Neural cell (in vitro differentiated cells): ENCODE results near the gene PTBP2. TPM values are rescaled to one million over a fixed set of nuclear protein-coding genes. Genes with fewer than 3 reads are reported as not detected.

Experiments
- H2AFZ ChIP-seq: fragments of 200-600, 300-800 bp; sonication (generic), shearing (Covaris generic); 2 replicates; pipeline ENCODE4 v1.6.0; 2014; ENCODE audit warnings: low read depth, mild to moderate bottlenecking, antibody characterized with exemption, low read length, moderate library complexity
- H3F3A ChIP-seq: fragments of 200-600 bp; shearing (Covaris generic); 2 replicates; pipeline ENCODE4 v1.6.1; 2016; ENCODE audit warnings: mild to moderate bottlenecking, moderate library complexity, mixed read lengths, antibody characterized with exemption, low read length; ENCODE audit not compliant: insufficient read depth, poor library complexity, severe bottlenecking
- H3K27ac ChIP-seq: fragments of 200-600, 300-800 bp; sonication (generic), shearing (Covaris generic); 2 replicates; pipeline ENCODE4 v1.5.1; 2014; ENCODE audit warnings: mild to moderate bottlenecking, low read length, moderate library complexity
- H3K27me3 ChIP-seq: fragments of 300-800, 200-600 bp; sonication (generic), shearing (Covaris generic); 2 replicates; pipeline ENCODE4 v1.6.0; 2014; ENCODE audit warnings: mild to moderate bottlenecking, low read depth, low read length, moderate library complexity; ENCODE audit not compliant: insufficient read depth
- H3K36me3 ChIP-seq: fragments of 300-800, 200-600 bp; sonication (generic), shearing (Covaris generic); 2 replicates; pipeline ENCODE4 v1.5.1; 2014; ENCODE audit warnings: mild to moderate bottlenecking, antibody characterized with exemption, low read length, moderate library complexity; ENCODE audit not compliant: insufficient read depth
- H3K4me2 ChIP-seq: fragments of 300-800, 200-600 bp; sonication (generic), shearing (Covaris generic); 2 replicates; pipeline ENCODE4 v1.6.0; 2014; ENCODE audit warnings: mild to moderate bottlenecking, low read length
- H3K4me3 ChIP-seq: fragments of 300-800, 200-600 bp; sonication (generic), shearing (Covaris generic); 2 replicates; pipeline ENCODE4 v1.5.1; 2014; ENCODE audit warnings: mild to moderate bottlenecking, low read length, moderate library complexity
- H3K79me2 ChIP-seq: fragments of 200-600 bp; shearing (Covaris generic); replicated peaks from 2 replicates; pipeline ENCODE4 v1.6.0; 2014; ENCODE audit warnings: mild to moderate bottlenecking, low read length, moderate library complexity; ENCODE audit not compliant: insufficient read depth
- H3K9ac ChIP-seq: fragments of 300-800, 200-600 bp; sonication (generic), shearing (Covaris generic); 2 replicates; pipeline ENCODE4 v1.6.1; 2016; ENCODE audit warnings: mild to moderate bottlenecking, low read length, mixed read lengths
- H3K9me2 ChIP-seq: fragments of 200-600 bp; shearing (Covaris generic); 2 replicates; pipeline ENCODE4 v1.6.1; 2016; ENCODE audit warnings: mild to moderate bottlenecking, low read length, mixed read lengths; ENCODE audit not compliant: insufficient read depth
- H3K9me3 ChIP-seq: fragments of 200-600, 300-800 bp; sonication (generic), shearing (Covaris generic); 2 replicates; pipeline ENCODE4 v1.6.1; 2016; ENCODE audit warnings: mild to moderate bottlenecking, mixed run types, low read length, moderate library complexity, mixed read lengths
- H4K20me1 ChIP-seq: fragments of 200-600 bp; shearing (Covaris generic); 2 replicates; pipeline ENCODE4 v1.6.1; 2016; ENCODE audit warnings: mild to moderate bottlenecking, mixed run types; ENCODE audit not compliant: insufficient read depth
- CTCF ChIP-seq: fragments of 450-650 bp; IDR thresholded peaks from 2 replicates; pipeline ENCODE4 v1.5.1; 2014; ENCODE audit warnings: antibody characterized with exemption, mild to moderate bottlenecking, moderate library complexity; ENCODE audit not compliant: poor library complexity, severe bottlenecking
- EP300 ChIP-seq: fragments of 450-650 bp; conservative IDR thresholded peaks from 2 replicates; pipeline ENCODE4 v1.6.1; 2014; ENCODE audit warnings: antibody characterized with exemption, mild to moderate bottlenecking, moderate library complexity; ENCODE audit not compliant: poor library complexity, severe bottlenecking
- EZH2 ChIP-seq: fragments of 200-600, 300-800 bp; shearing (Covaris generic), sonication (generic); IDR thresholded peaks from 2 replicates; pipeline ENCODE4 v1.6.1; 2014; ENCODE audit warnings: antibody characterized with exemption, low read length, borderline replicate concordance, mild to moderate bottlenecking; ENCODE audit not compliant: insufficient read depth, poor library complexity, severe bottlenecking
- MXI1 ChIP-seq: fragments of 450-650 bp; conservative IDR thresholded peaks from 2 replicates; pipeline ENCODE4 v1.6.1; 2014; ENCODE audit warnings: antibody characterized with exemption, mild to moderate bottlenecking; ENCODE audit not compliant: poor library complexity, severe bottlenecking
- POLR2AphosphoS5 ChIP-seq: IDR thresholded peaks from 2 replicates; pipeline ENCODE4 v1.6.1; 2012
- RAD21 ChIP-seq: fragments of 450-650 bp; conservative IDR thresholded peaks from 2 replicates; pipeline ENCODE4 v1.6.1; 2014; ENCODE audit warnings: antibody characterized with exemption, mild to moderate bottlenecking, moderate library complexity
- REST ChIP-seq: IDR thresholded peaks from 2 replicates; pipeline ENCODE4 v1.6.1; 2012; ENCODE audit warnings: borderline replicate concordance
- SMC3 ChIP-seq: fragments of 450-650 bp; conservative IDR thresholded peaks from 2 replicates; pipeline ENCODE4 v1.6.1; 2014; ENCODE audit warnings: antibody characterized with exemption, mild to moderate bottlenecking, moderate library complexity; ENCODE audit not compliant: poor library complexity
- TAF1 ChIP-seq: IDR thresholded peaks from 2 replicates; pipeline ENCODE4 v1.6.1; 2012; ENCODE audit warnings: low read depth
- polyA plus RNA-seq: library from polyadenylated mRNA; depleted of rRNA; stranded (reverse); fragments of >200 nt; gene quantifications from 2 replicates; pipeline ENCODE4 v1.2.3, GENCODE V29; 2014

Gene PTBP2
- polyA plus RNA-seq, 1 donor from 2014 or later = 319 TPM

- no peak overlapping the region for H3K4me3 ChIP-seq
- no peaks in the 10 kb centered on the region for H3K9me3 ChIP-seq
- no peaks in the 10 kb centered on the region for H3K79me2 ChIP-seq
- H3K9ac ChIP-seq = no peak overlapping the region
- H3K4me2 ChIP-seq = no peak overlapping the region
- H3K36me3 ChIP-seq = no peaks in the 10 kb centered on the region
- no peaks in the 10 kb centered on the region for H3K27me3 ChIP-seq
- no peak overlapping the region for H3K27ac ChIP-seq
- TF ChIP-seq MXI1 = no peak
- TF ChIP-seq RAD21 = no peak
- TF ChIP-seq CTCF = no peak
- TF ChIP-seq EP300 = no peak
- TF ChIP-seq EZH2 = no peak
- no peak for TF ChIP-seq TAF1
- TF ChIP-seq REST = no peak
- no peak for TF ChIP-seq SMC3
- TF ChIP-seq POLR2AphosphoS5 = no peak
- no peak overlapping the region for H2AFZ ChIP-seq
- no peaks in the 10 kb centered on the region for H3K9me2 ChIP-seq
- no peaks in the 10 kb centered on the region for H4K20me1 ChIP-seq
- no peaks in the 10 kb centered on the region for H3F3A ChIP-seq
Observed at GRCh38 chr1:96843196-96843595, 121.6 kb downstream of the PTBP2 start.

- Histone ChIP-seq H3K9me3 (no peaks in the 10 kb centered on the region), H3K27ac (no peak overlapping the region), H4K20me1 (no peaks in the 10 kb centered on the region), H3K4me3 (no peak overlapping the region), H3K79me2 (no peaks in the 10 kb centered on the region), H3F3A (no peaks in the 10 kb centered on the region), H3K9ac (no peak overlapping the region), H3K27me3 (no peaks in the 10 kb centered on the region), H3K36me3 (no peaks in the 10 kb centered on the region), H3K9me2 (no peaks in the 10 kb centered on the region), H2AFZ (no peak overlapping the region), H3K4me2 (no peak overlapping the region)
- no peak for TF ChIP-seq EP300
- no peak for TF ChIP-seq REST
- no peak for TF ChIP-seq TAF1
- TF ChIP-seq RAD21 = no peak
- TF ChIP-seq MXI1 = no peak
- TF ChIP-seq EZH2 = no peak
- no peak for TF ChIP-seq SMC3
- TF ChIP-seq POLR2AphosphoS5 = no peak
- TF ChIP-seq CTCF = no peak
Observed at GRCh38 chr1:96843601-96844000, 122.0 kb downstream of the PTBP2 start.
